Lower leg skin (tissue), 4 donors: ENCODE results near the gene MT2A. TPM values are rescaled to one million over a fixed set of nuclear protein-coding genes. Genes with fewer than 3 reads are reported as not detected.

Experiments
- DNase-seq, 2 donors: peaks; one replicate each; pipeline ENCODE4 v3.0.0-alpha.2; 2019; ENCODE audit warnings: low spot score in 2 of 2
- H3K4me3 ChIP-seq: fragments of 200-600 bp; sonication (generic); 2 replicates; pipeline ENCODE4 v1.5.1; 2017; ENCODE audit warnings: mild to moderate bottlenecking, low read depth; ENCODE audit not compliant: poor library complexity, severe bottlenecking
- POLR2A ChIP-seq, 2 donors: fragments of 450-650 bp; IDR thresholded peaks; one replicate each; pipeline ENCODE4 v1.6.1; 2016 to 2017; ENCODE audit warnings: antibody characterized with exemption in 2 of 2, mild to moderate bottlenecking in 1 of 2, moderate library complexity in 1 of 2
- WGBS, 2 donors: methylation state at CpG; one replicate each; pipeline ENCODE4 v1.1.5; 2018; 5-methylcytosine and 5-hydroxymethylcytosine counted together
- intact Hi-C: fragments of 100-400 bp; cut with DNase I; formaldehyde crosslinking; loops from one replicate; pipeline ENCODE4 v1.15.0; 2023; ENCODE audit warnings: low total_unique reads
- total RNA-seq, 4 donors: library from RNA; depleted of rRNA; stranded (reverse); fragments of >200 nt; gene quantifications; one replicate each; pipeline ENCODE4 v1.1.0, GENCODE V29; 2016
- TF ChIP-seq, protein P1 (sequence below), 3 donors: fragments of 450-650 bp; IDR thresholded peaks; one replicate each; pipeline ENCODE4 v1.5.1; 2016; ENCODE audit warnings: antibody characterized with exemption in 3 of 3, mild to moderate bottlenecking in 3 of 3, moderate library complexity in 2 of 3

The MT2A gene
- total RNA-seq, 4 donors from 2014 or later: 35.8 to 190 (median 135) TPM

GRCh38 chr16:56623637-56624036, 15.3 kb downstream of the MT2A start:
- no peak for DNase-seq
- TF ChIP-seq POLR2A (IDR thresholded peaks at IDR 0.05): no peak
- TF ChIP-seq, protein P1, sequence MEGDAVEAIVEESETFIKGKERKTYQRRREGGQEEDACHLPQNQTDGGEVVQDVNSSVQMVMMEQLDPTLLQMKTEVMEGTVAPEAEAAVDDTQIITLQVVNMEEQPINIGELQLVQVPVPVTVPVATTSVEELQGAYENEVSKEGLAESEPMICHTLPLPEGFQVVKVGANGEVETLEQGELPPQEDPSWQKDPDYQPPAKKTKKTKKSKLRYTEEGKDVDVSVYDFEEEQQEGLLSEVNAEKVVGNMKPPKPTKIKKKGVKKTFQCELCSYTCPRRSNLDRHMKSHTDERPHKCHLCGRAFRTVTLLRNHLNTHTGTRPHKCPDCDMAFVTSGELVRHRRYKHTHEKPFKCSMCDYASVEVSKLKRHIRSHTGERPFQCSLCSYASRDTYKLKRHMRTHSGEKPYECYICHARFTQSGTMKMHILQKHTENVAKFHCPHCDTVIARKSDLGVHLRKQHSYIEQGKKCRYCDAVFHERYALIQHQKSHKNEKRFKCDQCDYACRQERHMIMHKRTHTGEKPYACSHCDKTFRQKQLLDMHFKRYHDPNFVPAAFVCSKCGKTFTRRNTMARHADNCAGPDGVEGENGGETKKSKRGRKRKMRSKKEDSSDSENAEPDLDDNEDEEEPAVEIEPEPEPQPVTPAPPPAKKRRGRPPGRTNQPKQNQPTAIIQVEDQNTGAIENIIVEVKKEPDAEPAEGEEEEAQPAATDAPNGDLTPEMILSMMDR (IDR thresholded peaks at IDR 0.05): no peak
- 91 to 93% methylated on average over 2 of the region's 2 CpGs for WGBS, 2 donors
- intact Hi-C loops: no loop called here
- no peak overlapping the region for H3K4me3 ChIP-seq

GRCh38 chr16:56625140-56625942, 17.0 kb downstream of the MT2A start, which contains the start of gene MT1E:
MT1E (plus strand) TSS chr16:56625781; CDS start chr16:56625852, 71 bp downstream.
- intact Hi-C loops: no loop called here
- peak; percentile 66 to 96 for DNase-seq
- 2 to 3% methylated on average over 46 to 52 of the region's 62 CpGs for WGBS, 2 donors
- peak in 1 of 2 donors; percentile 42 for TF ChIP-seq POLR2A (IDR thresholded peaks at IDR 0.05)
- TF ChIP-seq, protein P1 (IDR thresholded peaks at IDR 0.05): no peak
- peak within 1 kb of the TSS; percentile 39 for H3K4me3 ChIP-seq

DNA sequence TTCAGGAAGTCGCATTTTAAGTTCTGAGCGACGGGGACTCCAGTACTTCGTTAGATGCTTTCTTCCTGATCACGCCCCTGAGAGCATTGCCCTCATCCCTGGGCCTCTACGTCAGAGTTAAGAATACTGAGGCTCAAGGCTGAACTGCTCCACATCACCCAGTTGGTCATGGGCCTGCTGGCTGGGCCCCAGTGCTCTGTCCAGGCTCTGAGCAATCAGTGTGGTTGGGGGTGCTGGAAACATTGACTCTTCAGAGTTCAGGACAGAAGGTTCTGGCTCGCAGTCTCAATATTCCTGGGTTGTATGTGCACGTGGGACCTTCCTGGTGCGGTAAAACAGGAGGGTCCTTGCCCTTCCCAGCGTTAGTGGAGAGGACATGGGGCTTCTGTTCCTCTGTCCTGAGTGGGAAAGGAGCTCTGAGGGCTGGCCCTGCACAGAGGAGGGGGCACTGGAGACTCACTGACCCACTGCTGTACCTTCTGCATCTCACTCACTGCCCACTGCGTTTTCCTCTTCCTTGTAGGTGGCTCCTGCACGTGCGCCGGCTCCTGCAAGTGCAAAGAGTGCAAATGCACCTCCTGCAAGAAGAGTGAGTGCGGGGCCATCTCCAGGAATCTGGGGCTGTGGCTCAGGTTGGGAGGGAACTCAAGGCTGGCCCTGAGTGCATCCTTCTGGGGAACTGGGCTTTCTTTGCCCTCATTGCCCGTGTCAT, 17.7 kb downstream of the MT2A start:
- H3K4me3 ChIP-seq: peak overlapping the region; percentile 39
- TF ChIP-seq POLR2A (IDR thresholded peaks at IDR 0.05): no peak
- TF ChIP-seq, protein P1 (IDR thresholded peaks at IDR 0.05): no peak
- intact Hi-C loops: no loop called here
- DNase-seq: peak; percentile 47 to 91
- WGBS, 2 donors: 13 to 20% methylated on average over 16 of the region's 16 CpGs

DNA sequence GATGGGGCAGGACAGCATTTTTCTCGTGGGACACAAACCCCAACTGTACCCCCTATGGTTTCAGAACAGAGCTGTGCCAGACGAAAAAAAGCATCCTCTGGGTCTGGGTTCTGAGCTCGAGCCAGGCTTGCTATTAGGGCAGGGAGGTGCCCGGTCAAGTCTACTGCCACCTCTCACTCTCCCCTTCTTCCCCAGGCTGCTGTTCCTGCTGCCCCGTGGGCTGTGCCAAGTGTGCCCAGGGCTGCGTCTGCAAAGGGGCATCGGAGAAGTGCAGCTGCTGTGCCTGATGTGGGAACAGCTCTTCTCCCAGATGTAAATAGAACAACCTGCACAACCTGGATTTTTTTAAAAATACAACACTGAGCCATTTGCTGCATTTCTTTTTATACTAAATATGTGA, 18.3 kb downstream of the MT2A start:
- peak overlapping the region; percentile 39 for H3K4me3 ChIP-seq
- intact Hi-C loops: no loop called here
- WGBS, 2 donors: 16 to 18% methylated on average over 7 of the region's 7 CpGs
- TF ChIP-seq, protein P1 (IDR thresholded peaks at IDR 0.05): no peak
- no peak for TF ChIP-seq POLR2A (IDR thresholded peaks at IDR 0.05)
- no peak for DNase-seq

DNA sequence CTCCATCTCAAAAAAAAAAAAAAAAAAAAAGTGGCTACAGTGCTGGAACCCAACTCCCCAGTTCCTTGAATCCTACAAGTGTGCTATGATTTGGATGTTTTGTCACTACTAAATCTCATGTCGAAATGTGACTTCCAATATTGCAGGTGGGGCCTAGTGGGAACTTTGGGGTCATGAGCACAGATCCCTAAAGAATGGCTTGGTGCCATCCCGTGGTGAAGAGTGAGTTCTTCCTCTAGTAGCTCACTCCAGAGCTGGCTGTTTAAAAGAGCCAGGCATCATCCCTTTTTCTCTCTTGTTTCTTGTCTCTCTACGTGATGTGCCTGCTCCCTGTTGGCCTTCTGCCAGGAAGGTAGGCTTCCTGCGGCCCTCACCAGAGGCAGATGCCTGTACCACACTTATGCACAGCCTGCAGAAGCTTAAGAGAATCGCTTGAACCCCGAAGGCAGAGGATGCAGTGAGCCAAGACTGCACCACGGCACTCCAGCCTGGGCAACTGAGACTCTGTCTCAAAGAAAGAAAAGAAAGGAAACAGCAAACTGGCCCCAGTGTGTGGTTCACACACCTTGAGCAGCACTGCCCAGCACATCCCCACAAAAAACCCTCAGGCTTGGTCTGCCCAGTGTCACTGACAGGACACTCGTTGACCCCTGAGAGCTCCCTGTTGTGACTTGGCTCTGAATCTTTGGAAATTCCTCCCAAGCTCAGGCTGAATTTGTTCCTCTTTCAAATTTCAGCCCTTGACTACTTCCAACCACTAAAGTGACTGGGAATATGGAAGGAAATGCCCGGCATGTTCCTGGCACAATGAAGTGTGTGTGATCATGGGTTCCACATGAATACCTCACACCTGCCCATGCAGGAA, 20.3 kb downstream of the MT2A start:
- intact Hi-C loops: no loop called here
- no peak for TF ChIP-seq POLR2A (IDR thresholded peaks at IDR 0.05)
- TF ChIP-seq, protein P1 (IDR thresholded peaks at IDR 0.05): no peak
- no peak overlapping the region for H3K4me3 ChIP-seq
- no peak for DNase-seq
- WGBS, 2 donors: 50 to 51% methylated on average over 9 of the region's 9 CpGs
